Measurements from ENCODE around the gene PLEKHA6.

Gene PLEKHA6

GRCh38 chr1:204343247-204343646 lies 16.5 kb downstream of the PLEKHA6 start:
- TF ChIP-seq, protein P1, sequence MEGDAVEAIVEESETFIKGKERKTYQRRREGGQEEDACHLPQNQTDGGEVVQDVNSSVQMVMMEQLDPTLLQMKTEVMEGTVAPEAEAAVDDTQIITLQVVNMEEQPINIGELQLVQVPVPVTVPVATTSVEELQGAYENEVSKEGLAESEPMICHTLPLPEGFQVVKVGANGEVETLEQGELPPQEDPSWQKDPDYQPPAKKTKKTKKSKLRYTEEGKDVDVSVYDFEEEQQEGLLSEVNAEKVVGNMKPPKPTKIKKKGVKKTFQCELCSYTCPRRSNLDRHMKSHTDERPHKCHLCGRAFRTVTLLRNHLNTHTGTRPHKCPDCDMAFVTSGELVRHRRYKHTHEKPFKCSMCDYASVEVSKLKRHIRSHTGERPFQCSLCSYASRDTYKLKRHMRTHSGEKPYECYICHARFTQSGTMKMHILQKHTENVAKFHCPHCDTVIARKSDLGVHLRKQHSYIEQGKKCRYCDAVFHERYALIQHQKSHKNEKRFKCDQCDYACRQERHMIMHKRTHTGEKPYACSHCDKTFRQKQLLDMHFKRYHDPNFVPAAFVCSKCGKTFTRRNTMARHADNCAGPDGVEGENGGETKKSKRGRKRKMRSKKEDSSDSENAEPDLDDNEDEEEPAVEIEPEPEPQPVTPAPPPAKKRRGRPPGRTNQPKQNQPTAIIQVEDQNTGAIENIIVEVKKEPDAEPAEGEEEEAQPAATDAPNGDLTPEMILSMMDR (IDR thresholded peaks at IDR 0.05) = no peak

GRCh38 chr1:204342310-204342709 lies 17.4 kb downstream of the PLEKHA6 start:
- TF ChIP-seq, protein P1 (IDR thresholded peaks at IDR 0.05) = no peak

DNA sequence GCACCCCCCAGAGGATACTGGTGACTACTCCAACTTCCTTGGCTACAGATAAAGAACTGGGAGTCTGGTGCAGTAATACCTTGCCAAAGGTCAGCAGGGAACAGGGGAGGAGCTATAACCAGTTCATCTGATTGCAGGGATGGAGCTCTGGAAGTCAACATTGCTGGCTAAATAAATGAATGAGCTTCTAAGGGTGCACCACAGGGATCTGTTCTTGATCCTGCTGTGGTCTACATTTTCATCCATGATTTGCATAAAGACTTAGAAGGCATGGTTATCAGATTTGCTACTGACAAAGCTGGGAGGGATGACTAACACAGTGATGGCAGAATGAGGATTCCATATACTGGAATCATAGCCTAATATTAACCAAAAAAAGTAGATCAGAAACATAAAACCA lies 18.3 kb downstream of the PLEKHA6 start:
- TF ChIP-seq, protein P1 (IDR thresholded peaks at IDR 0.05) = no peak

- TF ChIP-seq, protein P1 (IDR thresholded peaks at IDR 0.05) = no peak
These were observed 19.4 kb downstream of the PLEKHA6 start for GRCh38 chr1:204340081-204340889.

DNA sequence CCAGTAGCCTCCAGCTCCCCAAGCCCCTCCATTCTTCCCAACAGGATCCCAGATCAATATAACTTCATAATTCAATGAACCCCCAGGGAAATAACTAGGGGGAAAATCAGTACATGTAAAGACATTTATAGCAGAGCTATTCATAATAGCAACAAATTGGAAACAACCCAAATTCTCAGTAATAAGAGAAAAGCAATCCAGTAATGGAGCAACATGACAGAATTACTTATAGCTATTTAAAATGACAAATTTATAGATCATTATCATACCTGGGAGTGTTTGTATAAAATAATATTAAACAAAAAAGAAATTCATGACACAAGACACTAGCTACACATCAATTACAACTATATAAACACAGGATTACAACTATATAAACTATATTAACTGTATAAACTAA lies 20.2 kb downstream of the PLEKHA6 start:
- TF ChIP-seq, protein P1 (IDR thresholded peaks at IDR 0.05) = no peak

GRCh38 chr1:204338997-204339396 lies 20.7 kb downstream of the PLEKHA6 start:
- TF ChIP-seq, protein P1 (IDR thresholded peaks at IDR 0.05) = no peak

- TF ChIP-seq, protein P1 (IDR thresholded peaks at IDR 0.05) = no peak
These were observed 21.4 kb downstream of the PLEKHA6 start for GRCh38 chr1:204338360-204338759.
